Measurements from ENCODE around the gene GHDC.

GHDC gene

GRCh38 chr17:42184713-42185620 is 9.3 kb downstream of the GHDC start, which contains the start of gene HCRT:
Gene HCRT, minus strand, starts transcription at chr17:42185452. Its CDS starts 87 bp downstream, at chr17:42185365.
- peak within 1 kb of the TSS; percentile 20; the same call in 1 of the 2 replicates for H3K27ac ChIP-seq
- no peak for TF ChIP-seq CTCF (conservative IDR thresholded peaks at IDR 0.05)

- TF ChIP-seq CTCF (conservative IDR thresholded peaks at IDR 0.05): peak; percentile 89
- H3K27ac ChIP-seq: peak overlapping the region; percentile 20; the same call in 1 of the 2 replicates
These were observed 10.3 kb downstream of the GHDC start for GRCh38 chr17:42183741-42184711.

- TF ChIP-seq CTCF (conservative IDR thresholded peaks at IDR 0.05): no peak
- H3K27ac ChIP-seq: no peak overlapping the region; the same call in 1 of the 2 replicates
These were observed 11.2 kb downstream of the GHDC start for GRCh38 chr17:42182927-42183734.

- no peak for TF ChIP-seq CTCF (conservative IDR thresholded peaks at IDR 0.05)
- H3K27ac ChIP-seq: no peak overlapping the region
These were observed 12.5 kb downstream of the GHDC start for GRCh38 chr17:42181851-42182207.

- TF ChIP-seq CTCF (conservative IDR thresholded peaks at IDR 0.05): peak; percentile 79
- peak within 1 kb of the TSS; percentile 36; the same call in 1 of the 2 replicates for H3K27ac ChIP-seq
These were observed 13.1 kb downstream of the GHDC start, which contains the start of gene KCNH4 for GRCh38 chr17:42180922-42181850. Gene KCNH4, minus strand, starts transcription at chr17:42181142. Its CDS starts 197 bp downstream, at chr17:42180945.

GRCh38 chr17:42180411-42180921 is 13.8 kb downstream of the GHDC start:
- no peak for TF ChIP-seq CTCF (conservative IDR thresholded peaks at IDR 0.05)
- H3K27ac ChIP-seq: peak overlapping the region; percentile 36; the same call in 1 of the 2 replicates

All from VCaP (cell line).